Hepatic stellate cell (primary cell): ENCODE measurements around the gene ZNF197.
"Not testable (repeated sequence)": the region's sequence is repeated elsewhere in the genome, so short reads cannot be mapped to it uniquely, and the experiment has no call there.

Source experiments
- DNase-seq: peaks from one replicate; pipeline ENCODE4 v3.0.0; 2011; ENCODE audit warnings: low spot score

ZNF197 gene

DNA sequence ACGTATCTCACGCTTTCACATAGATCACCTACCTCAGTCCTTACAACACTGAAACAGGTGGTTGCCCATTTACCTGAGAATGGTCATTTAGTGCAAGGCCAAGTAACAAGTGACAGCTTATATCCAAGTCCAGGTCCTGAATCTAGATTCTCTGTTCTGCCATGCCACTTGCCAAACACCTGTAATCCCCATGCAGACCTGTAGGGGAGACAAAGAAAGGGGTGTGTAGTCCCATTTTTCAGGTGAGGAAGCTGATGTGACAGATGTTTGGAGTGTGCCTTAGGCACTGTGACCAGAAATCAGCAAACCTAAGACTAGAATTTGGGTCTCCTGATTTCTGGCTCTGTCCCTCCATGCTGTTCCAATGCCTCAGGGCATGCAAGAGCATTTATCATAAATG lies 36.4 kb downstream of the ZNF197 start:
- no peak for DNase-seq

DNA sequence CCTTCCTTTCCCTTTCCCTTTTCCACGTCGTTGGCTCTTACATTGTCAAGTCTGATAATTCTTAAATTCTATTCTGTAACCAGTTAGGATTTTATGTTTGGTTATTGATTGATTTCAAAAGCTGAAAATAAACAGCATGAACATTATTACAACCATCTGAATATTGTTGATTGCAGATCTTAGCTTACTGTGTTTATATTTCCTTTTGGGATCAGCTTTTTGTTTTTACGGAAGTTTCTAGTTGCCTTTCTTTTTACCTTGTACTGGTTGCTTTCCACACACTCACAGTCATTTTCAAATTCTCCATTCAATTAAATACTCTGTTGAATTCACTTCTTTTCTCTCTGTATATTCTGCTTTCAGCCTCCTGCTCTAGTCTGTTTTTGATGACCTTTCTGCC lies 40.3 kb downstream of the ZNF197 start:
- DNase-seq, result no peak

GRCh38 chr3:44666346-44666745 lies 41.5 kb downstream of the ZNF197 start:
- no peak for DNase-seq

- no peak for DNase-seq
Measured at GRCh38 chr3:44669760-44670159, 44.9 kb downstream of the ZNF197 start.

- DNase-seq, result not testable (repeated sequence)
Measured at GRCh38 chr3:44673466-44673865, 48.6 kb downstream of the ZNF197 start.

GRCh38 chr3:44674211-44674610 lies 49.4 kb downstream of the ZNF197 start:
- no peak for DNase-seq

DNA sequence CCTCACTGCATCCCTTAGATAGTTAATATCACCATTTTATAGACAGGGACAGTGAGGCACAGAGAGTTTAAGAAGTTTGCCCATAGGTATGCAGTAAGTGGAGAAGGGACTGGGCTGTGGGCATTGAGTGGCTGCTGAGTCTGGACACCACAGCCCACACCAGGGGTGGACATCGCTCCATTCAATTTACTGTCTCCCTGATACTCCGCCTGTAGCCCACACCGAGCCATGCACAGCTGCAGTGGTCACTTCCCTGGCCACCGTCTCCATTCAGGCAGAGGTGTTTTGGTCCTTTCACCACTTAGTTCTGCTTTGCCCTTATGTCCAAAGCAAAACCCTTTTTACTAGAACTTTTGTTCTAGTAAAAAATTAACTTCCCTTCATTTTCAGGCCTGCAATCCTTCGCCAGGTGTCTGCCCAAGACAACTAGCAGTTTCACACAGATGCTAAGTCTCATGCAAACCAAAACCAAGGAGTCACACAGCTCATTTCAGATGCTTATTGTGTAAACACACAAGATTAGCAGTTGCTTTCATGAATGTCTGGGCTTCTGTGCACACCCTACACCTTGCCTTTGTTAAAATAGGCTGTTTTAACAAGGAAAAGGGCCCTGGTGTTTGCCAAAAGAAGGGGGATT lies 53.8 kb downstream of the ZNF197 start:
- no peak for DNase-seq

DNA sequence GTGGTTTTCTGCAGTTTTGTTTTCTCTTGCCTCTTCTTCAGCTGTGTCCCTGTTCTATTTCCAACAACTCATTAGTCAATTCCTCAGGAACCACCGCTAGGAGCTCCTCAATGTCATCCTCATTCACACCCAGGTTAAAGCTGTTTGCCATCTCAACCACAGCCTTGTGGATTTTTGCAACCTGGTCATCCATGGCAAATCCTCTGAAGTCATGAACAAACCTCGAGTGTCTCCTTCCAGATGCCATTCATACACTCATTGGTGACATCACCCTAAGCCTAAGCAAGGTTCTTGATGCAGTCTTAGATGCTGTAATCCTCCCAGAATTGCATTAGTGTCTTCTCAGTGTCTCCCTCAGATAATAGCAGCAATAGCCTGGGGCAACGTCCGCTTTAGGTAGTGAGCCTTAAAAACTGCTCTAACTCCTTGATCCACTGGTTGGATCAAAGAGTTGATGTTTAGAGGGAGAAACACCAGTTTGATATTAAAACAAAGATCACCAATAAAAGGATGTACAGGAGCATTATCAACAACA lies 56.2 kb downstream of the ZNF197 start:
- no peak for DNase-seq

GRCh38 chr3:44682182-44682896 lies 57.5 kb downstream of the ZNF197 start:
- DNase-seq, result no peak

GRCh38 chr3:44685128-44685800 lies 60.4 kb downstream of the ZNF197 start:
- DNase-seq, result peak; percentile 54

GRCh38 chr3:44687898-44688297 lies 63.1 kb downstream of the ZNF197 start:
- no peak for DNase-seq
